Measurements from ENCODE around the gene LSAMP.

The LSAMP gene

DNA sequence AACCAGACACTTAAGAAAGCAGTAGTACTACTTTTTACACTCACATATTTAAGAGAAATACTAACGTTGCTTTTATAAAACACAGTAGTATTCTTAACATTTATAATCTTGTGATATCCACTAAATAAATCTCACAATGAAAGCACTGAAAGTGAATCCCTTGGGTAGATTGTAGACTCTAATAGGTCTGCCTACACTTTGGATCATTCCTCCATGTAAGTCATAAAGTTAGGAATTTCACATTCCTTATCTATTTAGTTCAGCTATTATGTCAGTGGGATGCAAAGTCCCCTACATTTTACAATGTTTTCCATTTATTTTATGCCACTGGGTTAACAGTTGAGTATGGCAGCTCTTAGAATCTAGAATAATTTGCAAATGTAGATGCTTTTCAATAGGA is 330.7 kb downstream of the LSAMP start:
- Histone ChIP-seq H3K4me3 (replicated peaks; ENCODE audit: low read depth, low read length) (no peak overlapping the region), H3K27me3 (replicated peaks; ENCODE audit: control insufficient read depth, insufficient read depth, low read length) (no peaks in the 10 kb centered on the region; the same call in 1 of the 2 replicates), H3K36me3 (ENCODE audit: control insufficient read depth, insufficient read depth, low read length) (no peaks in the 10 kb centered on the region)
- no peak for TF ChIP-seq CTCF (IDR thresholded peaks at IDR 0.05; ENCODE audit: insufficient read depth, low read length, poor library complexity, severe bottlenecking)
- DNase-seq (ENCODE audit: extremely low read depth, insufficient read length), result no peak

GRCh38 chr3:116112696-116113095 is 332.6 kb downstream of the LSAMP start:
- no peaks in the 10 kb centered on the region; the same call in 1 of the 2 replicates for H3K27me3 ChIP-seq (replicated peaks; ENCODE audit: control insufficient read depth, insufficient read depth, low read length)
- TF ChIP-seq CTCF (IDR thresholded peaks at IDR 0.05; ENCODE audit: insufficient read depth, low read length, poor library complexity, severe bottlenecking), result no peak
- H3K36me3 ChIP-seq (ENCODE audit: control insufficient read depth, insufficient read depth, low read length), result no peaks in the 10 kb centered on the region
- no peak for DNase-seq (ENCODE audit: extremely low read depth, insufficient read length)
- no peak overlapping the region for H3K4me3 ChIP-seq (replicated peaks; ENCODE audit: low read depth, low read length)

GRCh38 chr3:116111765-116112164 is 333.5 kb downstream of the LSAMP start:
- no peak overlapping the region for H3K4me3 ChIP-seq (replicated peaks; ENCODE audit: low read depth, low read length)
- no peaks in the 10 kb centered on the region; the same call in 1 of the 2 replicates for H3K27me3 ChIP-seq (replicated peaks; ENCODE audit: control insufficient read depth, insufficient read depth, low read length)
- TF ChIP-seq CTCF (IDR thresholded peaks at IDR 0.05; ENCODE audit: insufficient read depth, low read length, poor library complexity, severe bottlenecking), result no peak
- no peak for DNase-seq (ENCODE audit: extremely low read depth, insufficient read length)
- no peaks in the 10 kb centered on the region for H3K36me3 ChIP-seq (ENCODE audit: control insufficient read depth, insufficient read depth, low read length)

DNA sequence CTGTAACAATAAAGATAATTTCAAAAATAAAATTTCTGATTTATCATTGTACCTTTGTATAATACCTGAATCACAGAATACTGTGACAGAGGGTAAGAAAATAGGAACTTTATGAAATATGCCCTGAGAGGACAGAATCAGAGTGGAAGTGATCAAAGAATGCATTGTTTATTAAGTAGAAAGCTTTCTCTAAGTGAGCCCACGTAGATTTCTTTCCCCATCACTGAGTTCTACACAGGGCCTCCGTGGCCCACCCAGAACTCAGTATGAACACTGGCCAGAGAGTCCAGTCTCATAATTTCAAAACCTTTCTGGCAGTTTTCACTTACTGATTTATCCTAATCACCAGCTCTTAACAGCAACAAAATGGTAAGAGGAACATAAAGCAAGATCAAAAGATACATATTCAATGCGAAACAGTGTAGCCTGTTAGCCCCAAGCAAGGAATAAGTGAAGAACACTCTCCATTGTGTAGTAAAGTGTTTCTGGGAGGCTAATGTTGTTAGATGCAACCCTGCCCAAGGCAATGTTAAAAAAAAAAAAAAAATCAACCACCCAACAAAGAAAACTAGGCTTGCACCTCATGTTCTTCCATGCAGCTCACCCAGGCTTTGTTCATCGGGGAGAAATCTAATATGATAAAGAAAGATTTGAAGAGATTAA is 341.3 kb downstream of the LSAMP start:
- Histone ChIP-seq H3K4me3 (replicated peaks; ENCODE audit: low read depth, low read length) (no peak overlapping the region), H3K36me3 (ENCODE audit: control insufficient read depth, insufficient read depth, low read length) (no peaks in the 10 kb centered on the region), H3K27me3 (replicated peaks; ENCODE audit: control insufficient read depth, insufficient read depth, low read length) (no peaks in the 10 kb centered on the region)
- TF ChIP-seq CTCF (IDR thresholded peaks at IDR 0.05; ENCODE audit: insufficient read depth, low read length, poor library complexity, severe bottlenecking), result no peak
- DNase-seq (ENCODE audit: extremely low read depth, insufficient read length), result no peak

GRCh38 chr3:116102037-116102436 is 343.2 kb downstream of the LSAMP start:
- no peaks in the 10 kb centered on the region for H3K36me3 ChIP-seq (ENCODE audit: control insufficient read depth, insufficient read depth, low read length)
- no peaks in the 10 kb centered on the region for H3K27me3 ChIP-seq (replicated peaks; ENCODE audit: control insufficient read depth, insufficient read depth, low read length)
- TF ChIP-seq CTCF (IDR thresholded peaks at IDR 0.05; ENCODE audit: insufficient read depth, low read length, poor library complexity, severe bottlenecking), result no peak
- H3K4me3 ChIP-seq (replicated peaks; ENCODE audit: low read depth, low read length), result no peak overlapping the region
- no peak for DNase-seq (ENCODE audit: extremely low read depth, insufficient read length)

DNA sequence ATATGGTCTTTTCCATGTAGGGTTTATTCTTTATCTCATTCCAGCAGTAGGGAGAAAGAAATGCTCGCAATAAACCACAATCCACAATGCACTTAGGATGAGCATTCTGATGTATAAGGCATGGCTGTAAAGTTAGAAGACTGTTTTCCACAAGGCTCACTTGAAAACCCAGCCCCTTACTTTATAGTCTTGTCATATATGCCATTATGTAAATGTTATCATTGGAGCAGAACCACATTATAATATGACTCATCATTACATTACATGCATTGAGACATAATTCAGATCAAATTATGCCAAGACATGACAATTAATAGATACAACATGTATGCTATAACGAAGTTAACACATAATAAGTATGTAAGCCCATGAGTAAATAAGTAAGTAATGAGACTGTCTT is 348.1 kb downstream of the LSAMP start:
- Histone ChIP-seq H3K27me3 (replicated peaks; ENCODE audit: control insufficient read depth, insufficient read depth, low read length) (no peaks in the 10 kb centered on the region), H3K36me3 (ENCODE audit: control insufficient read depth, insufficient read depth, low read length) (no peaks in the 10 kb centered on the region), H3K4me3 (replicated peaks; ENCODE audit: low read depth, low read length) (no peak overlapping the region)
- no peak for TF ChIP-seq CTCF (IDR thresholded peaks at IDR 0.05; ENCODE audit: insufficient read depth, low read length, poor library complexity, severe bottlenecking)
- no peak for DNase-seq (ENCODE audit: extremely low read depth, insufficient read length)

All from GM06990 (cell line).